Fibroblast of peridontal ligament (primary cell): ENCODE data around the gene PLA2G4D.

Experiments used
- DNase-seq: peaks from one replicate; pipeline ENCODE4 v3.0.0-alpha.2; 2010; ENCODE audit errors: extremely low read depth

PLA2G4D gene

GRCh38 chr15:42071717-42072116 lies 22.6 kb downstream of the PLA2G4D start:
- DNase-seq: no peak

GRCh38 chr15:42070976-42071350 lies 23.4 kb downstream of the PLA2G4D start:
- DNase-seq: no peak

- no peak for DNase-seq
Observed at GRCh38 chr15:42070279-42070975, 23.9 kb downstream of the PLA2G4D start.

GRCh38 chr15:42069496-42070278 lies 24.7 kb downstream of the PLA2G4D start:
- no peak for DNase-seq

GRCh38 chr15:42069025-42069424 lies 25.3 kb downstream of the PLA2G4D start:
- no peak for DNase-seq

GRCh38 chr15:42068601-42069000 lies 25.8 kb downstream of the PLA2G4D start:
- no peak for DNase-seq

GRCh38 chr15:42066764-42067415 lies 27.5 kb downstream of the PLA2G4D start:
- DNase-seq: no peak

- no peak for DNase-seq
Observed at GRCh38 chr15:42065468-42065867, 28.9 kb downstream of the PLA2G4D start.

GRCh38 chr15:42065033-42065432 lies 29.3 kb downstream of the PLA2G4D start:
- DNase-seq: no peak

- DNase-seq: no peak
Observed at GRCh38 chr15:42064271-42064670, 30.1 kb downstream of the PLA2G4D start.

GRCh38 chr15:42063122-42063848 lies 31.1 kb downstream of the PLA2G4D start:
- DNase-seq: no peak

- DNase-seq: no peak
Observed at GRCh38 chr15:42062284-42062806, 32.0 kb downstream of the PLA2G4D start.

- no peak for DNase-seq
Observed at GRCh38 chr15:42060797-42061196, 33.6 kb downstream of the PLA2G4D start.

GRCh38 chr15:42060477-42060763 lies 33.9 kb downstream of the PLA2G4D start:
- no peak for DNase-seq

GRCh38 chr15:42059661-42060476 lies 34.5 kb downstream of the PLA2G4D start:
- DNase-seq: peak; percentile 35

GRCh38 chr15:42058791-42059190 lies 35.6 kb downstream of the PLA2G4D start:
- DNase-seq: no peak

GRCh38 chr15:42057799-42058646 lies 36.3 kb downstream of the PLA2G4D start:
- no peak for DNase-seq

GRCh38 chr15:42056934-42057798 lies 37.2 kb downstream of the PLA2G4D start:
- DNase-seq: peak; percentile 48

GRCh38 chr15:42053914-42054313 lies 40.4 kb downstream of the PLA2G4D start:
- no peak for DNase-seq
